NCI-H187 treated with DMSO at 0.1 percent for 48 hours (cell line): Measurements from ENCODE around the gene PCDHGA3.
A peak's percentile ranks its signal among the peaks of the same experiment; 100 is the strongest.
"Not testable (repeated sequence)": the region's sequence is repeated elsewhere in the genome, so short reads cannot be mapped to it uniquely, and the experiment has no call there.

Experiments used
- DNase-seq: peaks from one replicate; lab custom pipeline; 2025; lab: John Stamatoyannopoulos, UW

PCDHGA3 gene

GRCh38 chr5:141343242-141343952, at the start of gene PCDHGA3:
Gene PCDHGA3, plus strand, starts transcription at chr5:141343829. Its CDS starts 205 bp downstream, at chr5:141344034.
- no peak for DNase-seq

GRCh38 chr5:141298376-141298775, 45.3 kb upstream of the PCDHGA3 start:
- DNase-seq, result no peak

- DNase-seq, result no peak
Observed at GRCh38 chr5:141303756-141304155, 39.9 kb upstream of the PCDHGA3 start, which contains the start of gene SLC25A2. Gene SLC25A2, minus strand, starts transcription at chr5:141304049. Its CDS starts 184 bp downstream, at chr5:141303865.

- no peak for DNase-seq
Observed at GRCh38 chr5:141306630-141307029, 37.0 kb upstream of the PCDHGA3 start.

- no peak for DNase-seq
Observed at GRCh38 chr5:141313711-141314110, 29.9 kb upstream of the PCDHGA3 start.

GRCh38 chr5:141316963-141317362, 26.7 kb upstream of the PCDHGA3 start:
- DNase-seq, result not testable (repeated sequence)

GRCh38 chr5:141319202-141319601, 24.4 kb upstream of the PCDHGA3 start:
- DNase-seq, result no peak

- DNase-seq, result no peak
Observed at GRCh38 chr5:141319699-141320098, 23.9 kb upstream of the PCDHGA3 start.

GRCh38 chr5:141320225-141321169, 23.1 kb upstream of the PCDHGA3 start, which contains the start of gene TAF7:
Gene TAF7, minus strand, starts transcription at chr5:141320784. Its CDS starts 740 bp downstream, at chr5:141320044.
- DNase-seq, result peak; percentile 55

GRCh38 chr5:141322261-141322660, 21.4 kb upstream of the PCDHGA3 start:
- DNase-seq, result no peak

- peak; percentile 36 for DNase-seq
Observed at GRCh38 chr5:141326088-141326854, 17.4 kb upstream of the PCDHGA3 start.

- DNase-seq, result no peak
Observed at GRCh38 chr5:141328231-141328630, 15.4 kb upstream of the PCDHGA3 start.

- DNase-seq, result no peak
Observed at GRCh38 chr5:141330299-141331080, 13.1 kb upstream of the PCDHGA3 start, which contains the start of gene PCDHGA1. Gene PCDHGA1, plus strand, starts transcription at chr5:141330514.

GRCh38 chr5:141332571-141332970, 11.1 kb upstream of the PCDHGA3 start:
- DNase-seq, result not testable (repeated sequence)

GRCh38 chr5:141338538-141339306, 4.9 kb upstream of the PCDHGA3 start, which contains the start of gene PCDHGA2:
Gene PCDHGA2, plus strand, starts transcription at chr5:141338760.
- no peak for DNase-seq

- DNase-seq, result not testable (repeated sequence)
Observed at GRCh38 chr5:141340781-141341354, 2.8 kb upstream of the PCDHGA3 start.

- DNase-seq, result no peak
Observed at GRCh38 chr5:141342773-141343172, 856 bp upstream of the PCDHGA3 start.

GRCh38 chr5:141343953-141344463, 379 bp downstream of the PCDHGA3 start:
- DNase-seq, result no peak

- no peak for DNase-seq
Observed at GRCh38 chr5:141345327-141345726, 1.7 kb downstream of the PCDHGA3 start.
